GM19324 (cell line): ENCODE results near the gene GP1BA.
"Not testable (repeated sequence)": the region's sequence is repeated elsewhere in the genome, so short reads cannot be mapped to it uniquely, and the experiment has no call there.

Source experiments
- ATAC-seq: cut with Tn5 transposase; IDR thresholded peaks from one replicate; pipeline ENCODE4 v1.9.1; 2021; ENCODE audit warnings: mild to moderate bottlenecking, moderate library complexity; ENCODE audit not compliant: unreplicated experiment, low FRiP score

The GP1BA gene

DNA sequence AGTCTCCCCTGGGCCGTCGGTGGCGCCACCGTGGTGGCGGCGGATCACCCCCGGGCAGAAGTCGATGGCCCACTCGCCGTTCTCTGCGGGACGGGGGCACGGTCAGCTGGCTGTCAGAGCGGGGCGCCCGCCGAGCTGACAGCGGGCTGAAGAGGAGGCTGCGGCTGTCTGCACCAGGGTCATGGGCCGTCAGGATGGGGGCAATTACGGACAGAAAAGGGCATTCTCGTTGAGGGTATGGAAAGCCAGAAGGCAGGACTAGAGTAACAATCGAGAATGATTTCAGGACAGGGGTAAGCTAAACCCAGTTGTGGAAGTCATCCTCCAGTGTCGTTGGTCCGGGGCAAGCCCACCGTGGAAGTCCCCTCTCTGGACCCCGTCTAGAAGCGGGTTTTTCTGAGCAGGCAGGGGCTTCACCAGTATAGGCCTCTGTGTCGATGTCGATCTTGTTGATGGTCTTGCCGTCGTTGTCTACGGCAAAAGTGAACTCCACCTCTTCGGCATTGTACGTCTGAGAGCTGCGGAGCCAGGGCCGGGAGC, 30.9 kb upstream of the GP1BA start:
- no peak for ATAC-seq

DNA sequence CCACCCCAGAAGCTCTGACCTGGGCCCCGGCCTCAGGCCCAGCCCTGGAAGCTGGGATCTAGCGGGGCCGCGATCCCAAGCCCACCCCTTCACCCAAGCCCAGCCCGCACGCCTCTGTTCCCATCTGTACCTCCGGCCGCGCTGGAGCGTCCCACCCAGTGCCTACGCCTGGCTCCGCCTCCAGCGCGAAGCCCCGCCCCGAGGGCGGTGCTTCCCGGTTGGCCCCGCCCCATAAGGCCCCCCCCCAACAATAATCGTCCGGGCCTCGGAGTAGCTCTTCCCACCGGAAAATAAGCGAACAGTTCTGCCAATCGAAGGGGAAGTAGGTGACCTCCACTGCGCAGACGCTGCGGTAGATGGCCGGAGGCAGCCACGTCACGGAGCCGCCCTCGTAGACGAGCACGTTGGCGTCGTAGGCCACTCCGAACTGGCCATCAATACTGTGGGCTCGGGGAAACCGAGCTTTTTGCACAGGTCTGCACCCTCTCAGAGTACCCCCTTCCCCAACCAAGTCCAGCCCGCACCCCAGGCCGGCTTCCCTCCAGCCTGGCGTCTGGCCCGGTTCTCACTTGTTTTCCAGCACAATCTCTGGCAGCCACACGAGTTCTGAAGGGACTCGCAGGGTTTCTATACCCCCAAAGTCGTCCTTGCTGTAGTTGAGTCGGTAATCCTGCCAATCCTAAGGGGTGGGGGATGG, 30.3 kb upstream of the GP1BA start:
- ATAC-seq, result no peak

DNA sequence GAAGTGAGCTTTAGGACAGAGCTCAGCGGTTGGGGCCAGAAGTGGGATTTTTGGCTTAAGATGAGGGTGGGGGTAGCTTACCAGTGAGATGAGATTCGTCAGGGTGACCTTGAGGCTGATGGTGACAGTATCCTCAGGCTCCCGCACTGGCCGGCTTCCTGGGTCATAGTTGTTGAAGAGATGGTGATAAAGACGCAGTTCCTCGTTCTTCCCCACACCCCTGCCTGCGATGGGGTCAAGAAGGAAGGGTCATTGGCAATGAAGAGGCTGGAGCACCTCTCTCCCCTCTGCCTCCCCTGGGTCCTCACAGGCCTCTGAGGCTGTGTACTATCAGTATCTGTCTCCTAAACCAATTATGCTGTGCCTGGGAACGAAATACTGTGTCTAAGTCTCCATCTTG, 29.5 kb upstream of the GP1BA start:
- ATAC-seq, result no peak

DNA sequence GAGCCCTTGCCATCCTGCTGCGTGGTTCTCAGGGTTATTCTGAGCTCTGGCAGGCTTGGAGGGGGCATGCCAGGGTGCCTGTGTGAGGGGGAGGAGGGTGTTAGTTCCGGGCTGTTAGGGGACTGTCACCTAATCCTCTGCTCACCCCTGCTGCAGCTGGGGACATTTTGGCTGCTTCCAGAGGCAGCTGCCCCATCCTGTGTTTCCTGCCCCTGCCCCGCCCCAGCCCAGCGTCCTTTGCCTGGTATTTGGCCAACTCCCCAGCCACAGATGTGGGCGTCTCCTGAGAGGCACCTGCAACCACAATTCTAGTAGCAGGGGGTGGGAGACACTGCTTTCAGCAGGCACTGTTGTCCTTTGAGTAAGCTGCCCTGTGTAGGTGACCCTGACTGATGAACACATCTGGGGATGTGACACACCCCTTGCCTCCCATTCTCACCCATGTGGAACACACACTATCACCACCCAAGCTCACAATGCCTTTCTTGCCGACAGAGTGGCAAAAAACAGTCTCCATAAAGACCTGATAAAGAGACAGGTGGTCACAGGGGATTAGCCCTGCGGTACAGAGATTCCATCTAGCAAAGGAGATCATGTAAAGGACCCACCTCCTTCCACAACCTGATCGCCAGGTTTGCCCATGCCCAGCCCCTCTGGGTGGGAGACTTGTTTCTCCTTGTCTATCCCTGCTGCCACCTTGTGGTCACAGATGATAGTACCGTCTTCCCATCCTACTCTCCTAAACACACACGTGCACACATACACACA, 28.8 kb upstream of the GP1BA start, which contains the start of gene CHRNE:
Gene CHRNE, minus strand, starts transcription at position 48 of the 768 bp plus-strand sequence. Its CDS starts 35 bp downstream, at position 13.
- no peak for ATAC-seq

DNA sequence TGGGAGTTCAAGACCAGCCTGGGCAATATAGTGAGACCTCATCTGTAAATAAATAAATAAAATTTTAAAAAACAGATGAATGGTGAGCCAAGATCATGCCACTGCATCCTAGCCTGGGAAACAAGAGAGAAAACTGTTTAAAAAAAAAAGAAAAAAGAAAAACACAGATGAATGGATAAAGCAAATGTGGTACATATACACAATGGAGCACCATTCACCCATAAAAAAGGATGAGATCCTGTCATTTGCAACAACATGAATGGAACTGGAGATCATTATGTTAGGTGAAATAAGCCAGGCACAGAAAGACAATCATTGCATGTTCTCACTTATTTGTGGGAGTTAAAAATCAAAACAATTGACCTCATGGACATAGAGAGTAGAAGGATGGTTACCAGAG, 25.4 kb upstream of the GP1BA start:
- not testable (repeated sequence) for ATAC-seq

DNA sequence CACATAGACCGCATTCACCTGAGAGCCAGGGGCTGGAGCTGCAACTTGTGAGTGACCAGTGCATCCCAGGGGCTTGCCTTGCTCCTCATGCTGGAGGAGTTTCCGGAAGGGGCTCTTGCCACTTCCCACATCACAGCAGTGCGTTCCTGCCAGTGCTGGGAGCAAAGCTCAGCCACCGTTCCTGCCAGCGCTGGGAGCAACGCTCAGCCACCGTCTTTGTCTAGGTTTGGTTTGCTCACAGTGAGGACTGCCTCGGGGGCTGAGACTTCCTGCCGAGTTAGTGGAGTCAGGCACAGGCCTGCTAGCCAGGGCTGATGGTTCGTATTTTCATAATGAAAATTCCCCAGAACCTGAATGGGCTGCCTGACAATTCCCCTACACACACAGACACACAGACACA, 23.8 kb upstream of the GP1BA start:
- ATAC-seq, result no peak

DNA sequence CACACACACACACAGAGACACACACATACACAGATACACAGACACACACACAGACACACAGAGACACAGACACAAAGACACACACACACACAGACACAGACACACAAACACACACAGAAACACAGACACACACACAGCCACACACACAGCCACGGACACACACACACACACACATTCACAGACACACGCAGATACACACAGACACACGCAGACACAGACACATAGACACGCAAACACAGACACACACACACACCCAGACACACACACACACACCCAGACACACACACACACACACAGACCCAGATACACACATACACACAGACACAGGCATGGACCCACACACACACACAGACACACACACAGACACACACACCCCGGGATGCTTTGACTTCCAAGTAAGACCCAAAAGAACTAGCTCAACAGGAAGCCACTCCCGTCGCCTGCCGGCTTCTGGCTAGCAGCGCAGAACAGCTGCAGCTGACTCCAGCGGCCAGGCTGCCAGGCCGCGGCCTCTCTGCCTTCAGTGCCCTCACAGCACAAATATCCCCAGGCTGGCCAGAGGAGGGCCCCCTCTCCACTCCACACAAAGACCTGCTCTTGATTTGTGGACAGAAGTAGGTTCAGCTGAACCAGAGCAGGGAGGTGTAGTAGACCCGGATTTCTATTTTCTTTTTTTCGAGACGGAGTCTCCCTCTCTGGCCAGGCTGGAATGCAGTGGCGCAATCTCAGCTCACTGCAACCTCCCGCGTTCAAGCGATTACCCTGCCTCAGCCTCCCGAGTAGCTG, 23.2 kb upstream of the GP1BA start:
- ATAC-seq, result no peak

DNA sequence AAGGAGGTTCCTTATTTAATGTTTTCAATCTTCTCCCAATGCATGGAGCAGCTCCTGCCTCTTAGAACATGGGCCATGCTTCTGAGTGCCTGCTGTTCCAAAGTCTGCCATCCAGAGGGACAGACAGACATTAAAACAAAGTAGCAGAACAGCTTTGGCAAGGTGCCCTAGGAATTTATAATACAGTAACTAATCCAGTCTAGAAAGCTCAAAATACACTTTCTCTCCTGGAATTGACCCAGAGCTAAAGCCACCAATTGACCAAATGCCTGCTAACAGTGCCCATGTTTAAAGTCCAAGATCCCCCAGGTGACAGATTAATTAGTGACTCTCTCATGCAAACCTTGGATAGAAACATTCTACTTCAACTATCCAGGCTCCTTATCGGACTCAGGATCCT, 18.1 kb upstream of the GP1BA start:
- no peak for ATAC-seq

DNA sequence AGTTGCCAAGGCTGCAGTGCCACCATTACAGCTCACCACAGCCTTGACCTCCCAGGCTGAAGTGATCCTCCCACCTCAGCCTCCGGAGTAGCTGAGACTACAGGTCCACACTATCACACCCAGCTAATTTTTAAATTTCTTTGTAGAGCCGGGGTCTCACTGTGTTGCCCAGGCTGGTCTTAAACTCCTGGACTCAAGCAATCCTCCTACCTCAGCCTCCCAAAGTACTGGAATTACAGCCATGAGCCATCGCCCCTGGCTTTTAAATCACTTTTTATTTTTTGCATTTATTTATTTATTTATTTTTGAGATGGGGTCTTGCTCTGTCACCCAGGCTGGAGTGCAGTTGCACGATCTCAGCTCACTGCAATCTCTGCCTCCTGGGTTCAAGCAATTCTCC, 17.5 kb upstream of the GP1BA start:
- ATAC-seq, result not testable (repeated sequence)

DNA sequence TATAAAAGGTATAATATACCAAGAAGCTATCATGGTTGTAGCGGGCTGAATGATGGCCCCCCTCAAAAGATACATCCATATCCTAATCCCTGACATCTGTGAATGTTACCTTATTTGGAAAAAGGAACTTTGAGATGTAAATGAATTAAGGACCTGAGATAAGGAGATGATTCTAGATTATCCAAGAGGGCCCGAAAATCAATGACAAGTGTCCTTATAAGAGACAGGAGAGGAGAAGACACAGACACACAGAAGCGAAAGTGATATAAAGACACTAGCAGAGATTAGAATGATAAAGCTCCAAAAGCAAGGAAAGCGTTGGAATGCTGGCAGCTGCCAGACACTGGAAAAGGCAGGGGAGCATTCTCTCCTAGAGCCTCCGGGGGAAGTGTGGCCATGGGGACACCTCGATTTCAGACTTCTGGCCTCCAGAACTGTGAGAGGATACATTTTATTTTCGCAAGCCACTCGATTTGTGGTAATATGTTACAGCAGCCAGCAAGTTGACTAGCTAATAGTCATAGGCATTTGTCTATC, 12.5 kb upstream of the GP1BA start:
- ATAC-seq, result no peak

DNA sequence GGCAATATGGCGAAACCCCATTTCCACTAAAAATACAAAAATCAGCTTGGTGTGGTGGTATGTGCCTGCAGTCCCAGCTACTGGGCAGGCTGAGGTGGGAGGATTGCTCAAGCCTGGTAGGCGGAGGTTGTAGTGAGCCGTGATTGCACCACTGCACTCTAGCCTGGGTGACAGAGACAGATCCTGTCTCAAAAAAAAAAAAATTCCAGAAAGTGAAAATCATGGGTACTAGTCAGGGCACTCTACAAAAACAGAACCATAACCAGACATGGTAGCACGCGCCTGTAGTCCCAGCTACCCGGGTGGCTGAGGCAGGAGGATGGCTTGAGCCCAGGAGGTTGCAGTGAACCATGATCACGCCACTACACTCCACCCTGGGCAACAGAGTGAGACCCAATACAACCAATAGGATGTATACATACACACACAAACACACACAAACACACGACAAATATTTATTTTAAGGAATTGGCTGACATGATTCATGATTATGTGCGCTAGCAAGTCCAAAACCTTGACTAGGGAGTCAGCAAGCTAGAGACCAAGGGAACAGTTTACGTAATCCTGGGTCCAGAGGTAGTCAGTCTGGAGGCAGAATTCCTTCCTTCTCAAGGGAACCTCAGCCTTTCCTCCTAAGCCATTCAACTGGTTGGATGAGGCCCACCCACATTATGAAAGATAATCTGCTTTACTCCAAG, 11.6 kb upstream of the GP1BA start:
- ATAC-seq, result no peak

DNA sequence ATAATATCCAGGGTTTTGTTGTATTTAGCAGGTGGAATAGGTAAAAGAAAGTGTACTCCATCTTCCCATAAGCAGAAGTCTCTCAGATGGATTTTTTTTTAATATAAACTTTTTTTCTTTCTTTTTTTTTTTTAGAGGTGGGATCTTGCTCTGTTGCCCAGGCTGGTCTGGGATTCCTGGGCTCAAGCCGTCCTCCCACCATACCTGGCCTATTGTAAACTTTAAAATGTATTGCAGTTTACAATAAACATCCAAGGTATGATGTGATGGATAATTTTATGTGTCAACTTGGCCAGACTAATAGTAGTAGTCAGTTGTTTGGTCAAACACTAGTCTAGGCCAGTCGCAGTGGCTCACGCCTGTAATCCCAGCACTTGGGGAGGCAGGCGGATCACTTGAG, 10.8 kb upstream of the GP1BA start:
- ATAC-seq, result no peak

DNA sequence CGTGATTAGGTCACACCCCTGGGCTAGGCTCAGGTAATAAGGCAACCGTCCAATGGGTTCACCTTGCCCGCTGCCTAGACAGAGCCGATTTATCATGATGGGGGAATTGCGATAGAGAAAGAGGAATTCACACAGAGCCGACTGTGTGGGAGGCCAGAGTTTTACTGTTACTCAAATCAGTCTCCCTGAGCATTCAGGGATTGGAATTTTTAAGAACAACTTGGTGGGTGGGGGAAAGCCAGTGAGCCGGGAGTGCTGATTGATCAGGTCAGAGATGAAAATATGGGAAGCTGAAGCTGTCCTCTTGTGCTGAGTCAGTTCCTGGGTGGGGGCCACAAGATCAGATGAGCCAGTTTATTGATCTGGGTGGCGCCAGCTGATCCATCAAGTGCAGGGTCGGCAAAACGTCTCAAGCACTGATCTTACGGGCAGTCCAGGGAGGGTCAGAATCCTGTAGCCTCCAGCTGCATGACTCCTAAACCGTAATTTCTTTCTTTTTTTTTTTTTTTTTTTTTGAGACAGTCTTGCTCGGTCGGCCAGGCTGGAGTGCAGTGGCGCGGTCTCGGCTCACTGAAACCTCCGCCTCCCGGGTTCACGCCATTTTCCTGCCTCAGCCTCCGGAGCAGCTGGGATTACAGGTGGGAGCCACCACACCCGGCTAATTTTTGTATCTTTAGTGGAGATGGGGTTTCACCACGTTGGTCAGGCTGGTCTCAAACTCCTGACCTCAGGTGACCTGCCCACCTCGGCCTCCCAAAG, 5.3 kb upstream of the GP1BA start:
- not testable (repeated sequence) for ATAC-seq

DNA sequence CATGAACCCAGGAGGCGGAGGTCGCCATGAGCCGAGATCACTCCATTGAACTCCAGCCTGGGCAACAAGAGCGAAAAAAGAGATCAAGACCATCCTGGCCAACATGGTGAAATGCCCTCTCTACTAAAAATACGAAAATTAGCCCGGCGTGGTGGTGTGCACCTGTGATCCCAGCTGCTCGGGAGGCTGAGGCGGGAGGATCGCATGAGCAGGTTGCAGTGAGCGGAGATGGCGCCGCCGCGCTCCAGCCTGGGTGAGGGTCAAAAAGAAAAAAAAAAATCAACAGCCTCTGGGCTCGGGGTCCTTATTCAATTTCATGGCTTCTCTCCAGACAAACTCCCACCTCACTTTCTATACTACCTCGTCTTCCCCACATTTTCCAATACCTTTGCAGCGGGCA, 3.2 kb upstream of the GP1BA start:
- ATAC-seq, result no peak

DNA sequence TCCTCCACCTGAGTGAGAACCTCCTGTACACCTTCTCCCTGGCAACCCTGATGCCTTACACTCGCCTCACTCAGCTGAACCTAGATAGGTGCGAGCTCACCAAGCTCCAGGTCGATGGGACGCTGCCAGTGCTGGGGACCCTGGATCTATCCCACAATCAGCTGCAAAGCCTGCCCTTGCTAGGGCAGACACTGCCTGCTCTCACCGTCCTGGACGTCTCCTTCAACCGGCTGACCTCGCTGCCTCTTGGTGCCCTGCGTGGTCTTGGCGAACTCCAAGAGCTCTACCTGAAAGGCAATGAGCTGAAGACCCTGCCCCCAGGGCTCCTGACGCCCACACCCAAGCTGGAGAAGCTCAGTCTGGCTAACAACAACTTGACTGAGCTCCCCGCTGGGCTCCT, 679 bp downstream of the GP1BA start:
- ATAC-seq, result no peak

DNA sequence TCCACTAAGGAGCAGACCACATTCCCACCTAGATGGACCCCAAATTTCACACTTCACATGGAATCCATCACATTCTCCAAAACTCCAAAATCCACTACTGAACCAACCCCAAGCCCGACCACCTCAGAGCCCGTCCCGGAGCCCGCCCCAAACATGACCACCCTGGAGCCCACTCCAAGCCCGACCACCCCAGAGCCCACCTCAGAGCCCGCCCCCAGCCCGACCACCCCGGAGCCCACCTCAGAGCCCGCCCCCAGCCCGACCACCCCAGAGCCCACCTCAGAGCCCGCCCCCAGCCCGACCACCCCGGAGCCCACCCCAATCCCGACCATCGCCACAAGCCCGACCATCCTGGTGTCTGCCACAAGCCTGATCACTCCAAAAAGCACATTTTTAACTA, 1.6 kb downstream of the GP1BA start:
- ATAC-seq, result no peak

DNA sequence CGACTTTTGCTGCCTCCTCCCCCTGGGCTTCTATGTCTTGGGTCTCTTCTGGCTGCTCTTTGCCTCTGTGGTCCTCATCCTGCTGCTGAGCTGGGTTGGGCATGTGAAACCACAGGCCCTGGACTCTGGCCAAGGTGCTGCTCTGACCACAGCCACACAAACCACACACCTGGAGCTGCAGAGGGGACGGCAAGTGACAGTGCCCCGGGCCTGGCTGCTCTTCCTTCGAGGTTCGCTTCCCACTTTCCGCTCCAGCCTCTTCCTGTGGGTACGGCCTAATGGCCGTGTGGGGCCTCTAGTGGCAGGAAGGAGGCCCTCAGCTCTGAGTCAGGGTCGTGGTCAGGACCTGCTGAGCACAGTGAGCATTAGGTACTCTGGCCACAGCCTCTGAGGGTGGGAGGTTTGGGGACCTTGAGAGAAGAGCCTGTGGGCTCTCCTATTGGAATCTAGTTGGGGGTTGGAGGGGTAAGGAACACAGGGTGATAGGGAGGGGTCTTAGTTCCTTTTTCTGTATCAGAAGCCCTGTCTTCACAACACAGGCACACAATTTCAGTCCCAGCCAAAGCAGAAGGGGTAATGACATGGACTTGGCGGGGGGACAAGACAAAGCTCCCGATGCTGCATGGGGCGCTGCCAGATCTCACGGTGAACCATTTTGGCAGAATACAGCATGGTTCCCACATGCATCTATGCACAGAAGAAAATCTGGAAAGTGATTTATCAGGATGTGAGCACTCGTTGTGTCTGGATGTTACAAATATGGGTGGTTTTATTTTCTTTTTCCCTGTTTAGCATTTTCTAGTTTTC, 2.3 kb downstream of the GP1BA start:
- no peak for ATAC-seq

DNA sequence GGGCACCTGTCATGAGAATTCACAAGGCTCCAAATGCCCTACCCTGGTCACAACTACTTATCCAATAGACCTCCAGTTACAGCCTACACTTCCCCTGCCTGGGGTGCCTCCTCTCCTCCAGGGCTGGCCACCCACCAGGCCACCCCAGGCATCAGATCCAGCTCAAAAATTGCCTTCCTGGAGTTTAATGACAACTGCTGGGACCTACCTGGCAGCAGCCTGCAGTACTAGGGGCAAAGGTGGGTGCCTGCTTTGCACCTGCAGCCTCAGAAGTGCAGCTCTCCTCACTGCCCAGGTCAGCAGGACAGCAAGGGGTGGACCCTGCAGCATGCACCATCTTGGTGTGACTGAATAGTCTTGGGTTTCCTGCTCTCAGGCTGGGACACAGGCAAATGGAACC, 3.6 kb downstream of the GP1BA start:
- no peak for ATAC-seq

DNA sequence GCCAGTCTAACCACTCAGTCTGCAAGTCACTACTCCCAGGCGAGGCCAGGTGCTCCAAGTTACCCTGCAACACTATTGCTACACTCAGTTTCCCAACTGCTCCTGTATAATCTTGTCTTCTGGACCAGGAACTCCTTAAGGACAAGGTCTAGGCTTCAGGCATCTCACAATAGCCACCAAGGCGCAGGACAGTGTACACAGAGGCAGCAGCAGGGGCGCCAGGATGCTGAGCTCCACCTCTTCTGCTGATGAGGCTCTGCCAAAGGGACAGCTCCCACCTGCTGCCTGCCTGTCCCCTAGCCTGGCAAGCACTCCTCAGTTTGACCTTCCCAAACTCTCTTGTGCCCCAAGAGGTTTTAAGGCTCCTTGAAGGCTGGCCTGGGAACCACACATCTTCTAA, 4.4 kb downstream of the GP1BA start:
- ATAC-seq, result no peak
